ENCODE measurements around the gene MAPK8IP1.
A peak's percentile ranks its signal among the peaks of the same experiment; 100 is the strongest.

Gene MAPK8IP1

DNA sequence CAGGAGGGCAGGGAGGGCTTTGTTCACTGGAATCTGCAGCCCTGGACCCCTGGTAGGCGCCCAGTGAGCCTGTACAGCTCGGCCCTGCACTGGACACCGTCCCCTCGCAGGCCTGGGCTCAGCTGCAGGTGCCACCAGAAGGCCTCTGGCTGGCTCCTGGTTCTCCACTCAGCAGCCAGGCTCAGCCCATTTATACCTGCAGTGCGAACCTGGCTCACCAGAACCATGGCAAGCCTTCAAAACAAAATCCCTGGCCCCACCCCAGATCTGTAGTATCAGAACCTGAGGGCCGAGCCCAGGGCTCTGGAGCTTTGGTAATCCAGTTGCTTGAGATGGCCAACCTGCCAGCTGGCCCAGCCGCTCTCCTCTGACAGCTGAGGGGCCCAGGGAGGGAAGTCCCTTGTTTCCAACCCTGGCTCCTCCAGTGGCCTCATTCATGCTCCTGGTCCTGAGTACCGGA, 22.5 kb downstream of the MAPK8IP1 start:
- no peak for DNase-seq (ENCODE audit: low read depth in 2 of 3, low spot score in 1 of 3)

DNA sequence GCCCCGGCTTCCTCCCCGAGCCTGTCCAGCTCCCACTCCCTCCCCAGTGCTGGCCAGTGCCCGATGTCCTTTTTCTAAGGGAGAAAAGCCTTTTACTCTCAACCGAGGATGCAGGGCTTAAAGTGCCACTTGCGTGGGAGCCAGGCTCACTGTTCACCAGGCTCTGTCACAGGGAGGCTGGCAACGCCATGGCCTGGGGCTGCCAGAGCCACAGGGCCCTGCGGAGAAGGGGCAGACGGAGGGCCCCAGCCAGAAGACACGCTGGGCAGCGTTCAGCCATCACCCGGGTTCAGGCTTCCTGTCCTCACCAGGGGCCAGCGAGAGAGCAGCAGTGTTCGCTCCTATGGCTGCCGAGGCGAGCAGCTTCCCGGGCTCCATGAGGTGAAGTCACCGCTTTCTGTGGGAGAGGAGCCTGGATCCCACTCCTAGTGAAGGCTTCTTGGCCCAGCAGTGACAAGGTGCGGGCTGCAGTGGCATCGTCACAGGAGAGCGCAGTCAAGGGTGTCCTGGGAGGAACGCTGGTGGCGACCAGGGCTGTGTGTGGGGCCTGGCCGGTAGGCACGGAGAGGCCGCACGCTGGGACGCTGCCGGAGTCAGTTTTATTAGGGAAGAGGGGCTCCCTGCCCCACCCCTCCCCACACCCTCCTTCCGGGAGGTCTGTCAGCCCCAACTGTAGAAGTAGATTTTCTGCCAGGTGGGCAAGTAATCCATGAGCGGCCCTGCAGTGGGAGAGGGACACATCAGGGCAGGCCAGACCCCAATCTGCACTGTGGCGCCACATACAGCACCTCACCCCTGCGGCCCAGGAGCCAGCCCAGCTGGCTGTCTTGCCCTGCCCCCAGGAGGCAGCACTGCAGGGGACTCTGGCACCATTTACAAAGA, 24.4 kb downstream of the MAPK8IP1 start:
- DNase-seq (ENCODE audit: low read depth in 2 of 3, low spot score in 1 of 3) = no peak

DNA sequence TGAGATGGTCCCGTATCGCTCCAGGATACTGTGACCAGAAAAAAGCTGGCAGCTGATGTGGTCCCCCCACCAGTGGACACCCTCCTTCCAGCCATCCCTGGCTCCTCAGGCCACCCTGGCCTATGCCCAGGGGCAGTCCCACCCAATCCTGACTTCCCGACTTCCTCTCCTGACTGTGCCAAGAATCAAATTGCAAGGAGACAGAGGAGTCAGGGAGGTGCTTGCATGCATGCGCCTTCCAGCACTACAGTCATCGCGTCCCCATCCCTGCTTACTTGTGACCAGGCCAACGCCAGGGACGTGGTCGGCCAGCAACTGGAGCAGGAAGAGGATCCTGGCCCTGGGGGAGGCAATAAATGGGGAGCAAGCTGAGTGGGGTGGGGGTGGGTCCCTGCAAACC, 25.2 kb downstream of the MAPK8IP1 start:
- DNase-seq (ENCODE audit: low read depth in 2 of 3, low spot score in 1 of 3) = no peak

DNA sequence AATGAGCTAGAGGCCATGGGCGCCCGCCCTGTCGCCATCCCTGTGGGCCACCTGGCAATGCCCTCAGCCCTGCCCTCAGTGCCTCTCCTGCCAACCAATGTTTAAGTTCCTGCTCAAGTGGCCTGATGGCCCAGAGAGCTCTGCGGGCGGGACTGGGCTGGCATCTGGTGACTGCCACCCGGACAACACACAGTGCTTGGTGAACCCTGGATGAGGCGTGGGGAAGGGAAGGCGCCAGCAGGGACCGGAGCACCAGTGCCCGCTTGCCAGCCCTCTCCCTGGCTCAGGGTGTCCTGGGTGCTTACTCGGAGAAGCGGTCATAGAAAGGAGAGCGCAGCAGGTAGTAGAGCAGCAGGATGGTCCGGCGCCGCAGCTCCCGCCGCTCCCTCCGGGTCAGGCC, 28.1 kb downstream of the MAPK8IP1 start:
- no peak for DNase-seq (ENCODE audit: low read depth in 2 of 3, low spot score in 1 of 3)

DNA sequence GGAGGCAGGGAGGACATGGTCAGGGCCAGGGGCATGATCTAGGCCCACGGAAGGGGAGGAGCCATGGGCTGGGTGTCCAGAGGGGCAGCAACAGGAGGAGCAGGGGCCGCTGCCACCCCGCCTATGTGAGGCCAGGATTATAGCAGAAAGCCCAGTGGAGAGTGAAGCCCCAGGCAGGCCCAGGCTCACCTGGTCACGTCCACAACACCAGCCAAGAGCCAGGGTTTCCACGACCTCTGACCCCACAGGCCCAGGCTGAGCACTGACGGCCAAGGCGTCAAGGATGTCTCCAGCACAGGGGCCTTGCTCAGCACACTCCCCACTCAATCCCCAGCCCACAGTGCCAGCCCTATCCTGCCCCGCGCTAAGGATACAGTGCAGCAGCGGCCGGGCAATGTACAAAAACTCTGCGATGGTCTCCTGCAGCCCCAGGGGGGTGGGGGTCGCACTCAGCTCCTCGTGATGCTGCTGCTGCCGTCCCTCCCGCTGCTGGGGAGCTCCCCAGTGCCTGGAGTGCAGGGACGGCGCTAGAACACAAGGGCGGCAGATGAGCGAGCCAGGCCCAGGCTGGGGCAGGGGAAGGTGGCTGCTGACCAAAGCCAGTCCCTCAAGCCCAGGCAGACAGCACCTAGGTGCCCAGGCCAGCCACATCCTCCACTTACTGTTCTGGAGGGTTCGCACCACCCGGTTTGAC, 28.6 kb downstream of the MAPK8IP1 start:
- DNase-seq (ENCODE audit: low read depth in 2 of 3, low spot score in 1 of 3) = no peak

DNA sequence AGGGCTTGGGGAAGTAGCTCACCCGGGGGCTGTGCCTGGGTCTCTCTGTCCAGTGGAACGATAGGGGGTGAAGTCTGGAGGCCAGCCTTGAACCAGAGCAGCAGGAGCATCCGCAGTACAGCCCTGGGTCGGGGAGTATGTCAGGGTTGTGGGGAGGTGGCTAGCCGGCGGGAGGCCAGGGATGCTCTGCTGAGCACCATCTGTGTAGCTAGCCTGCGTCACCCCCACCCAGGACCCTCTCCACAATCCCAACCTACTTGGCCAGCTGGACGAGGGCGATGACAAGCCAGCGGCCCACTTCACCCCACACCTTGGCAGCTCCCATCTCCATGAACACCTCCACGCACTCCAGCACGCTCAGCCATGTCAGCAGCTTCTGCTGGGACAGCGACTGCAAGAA, 30.0 kb downstream of the MAPK8IP1 start:
- DNase-seq (ENCODE audit: low read depth in 2 of 3, low spot score in 1 of 3) = no peak

DNA sequence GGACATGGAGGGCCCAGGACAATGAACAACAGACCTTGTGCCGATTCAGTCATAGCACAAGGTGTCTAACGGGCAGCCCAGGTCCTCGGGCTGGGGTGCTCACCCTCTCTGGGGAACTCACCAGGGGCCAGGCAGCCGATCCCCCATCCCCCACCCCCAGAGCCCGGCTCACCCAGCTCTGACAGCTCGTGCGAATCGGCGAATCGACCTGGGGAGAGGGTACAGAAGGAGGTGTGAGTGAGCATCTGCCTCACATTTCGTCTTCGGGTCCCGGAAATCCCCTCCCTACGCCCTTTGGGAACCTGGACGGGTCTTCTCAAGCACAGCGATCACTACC, 31.8 kb downstream of the MAPK8IP1 start:
- DNase-seq (ENCODE audit: low read depth in 2 of 3, low spot score in 1 of 3) = no peak

DNA sequence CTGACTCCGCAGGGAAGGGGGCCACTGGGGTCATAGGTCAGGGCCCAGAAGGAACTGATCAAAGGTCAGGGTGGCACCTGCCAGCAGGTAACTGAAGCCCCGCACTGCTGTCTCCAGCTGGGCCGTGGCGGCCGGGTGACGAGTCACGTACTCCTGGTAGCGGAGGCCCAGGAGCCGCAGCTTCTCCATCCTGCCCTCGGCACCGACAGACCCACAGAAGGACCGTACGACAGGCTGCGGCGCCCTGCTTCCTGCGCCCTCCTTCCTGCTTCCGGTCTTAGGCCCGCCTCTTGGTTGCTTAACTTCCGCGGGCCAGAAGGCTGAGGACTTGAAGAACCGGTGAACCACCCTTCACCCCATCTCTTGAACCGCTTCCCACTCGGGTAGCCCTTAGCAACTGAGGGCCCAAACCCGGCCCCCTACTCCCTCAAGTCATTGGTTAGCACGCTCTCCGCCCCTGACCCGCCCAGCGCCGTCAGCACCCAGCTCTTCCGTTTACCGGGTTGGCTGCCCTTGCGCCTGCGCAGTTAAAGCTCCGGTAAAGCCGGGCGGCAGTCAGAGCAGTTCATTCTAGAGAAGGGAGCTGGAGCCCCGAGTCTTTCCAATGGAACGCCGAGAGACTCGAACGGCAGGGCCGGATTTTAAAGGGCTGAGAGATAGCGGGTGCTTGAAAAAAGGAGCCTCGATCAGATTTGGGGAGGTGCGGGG, 32.3 kb downstream of the MAPK8IP1 start, which contains the start of gene PEX16:
Gene PEX16 (minus strand): TSS at position 255 of the 708 bp plus-strand sequence. CDS start 66 bp downstream, at position 189.
- peak; percentile 85 to 94 (median 93) for DNase-seq (ENCODE audit: low read depth in 2 of 3, low spot score in 1 of 3)

DNA sequence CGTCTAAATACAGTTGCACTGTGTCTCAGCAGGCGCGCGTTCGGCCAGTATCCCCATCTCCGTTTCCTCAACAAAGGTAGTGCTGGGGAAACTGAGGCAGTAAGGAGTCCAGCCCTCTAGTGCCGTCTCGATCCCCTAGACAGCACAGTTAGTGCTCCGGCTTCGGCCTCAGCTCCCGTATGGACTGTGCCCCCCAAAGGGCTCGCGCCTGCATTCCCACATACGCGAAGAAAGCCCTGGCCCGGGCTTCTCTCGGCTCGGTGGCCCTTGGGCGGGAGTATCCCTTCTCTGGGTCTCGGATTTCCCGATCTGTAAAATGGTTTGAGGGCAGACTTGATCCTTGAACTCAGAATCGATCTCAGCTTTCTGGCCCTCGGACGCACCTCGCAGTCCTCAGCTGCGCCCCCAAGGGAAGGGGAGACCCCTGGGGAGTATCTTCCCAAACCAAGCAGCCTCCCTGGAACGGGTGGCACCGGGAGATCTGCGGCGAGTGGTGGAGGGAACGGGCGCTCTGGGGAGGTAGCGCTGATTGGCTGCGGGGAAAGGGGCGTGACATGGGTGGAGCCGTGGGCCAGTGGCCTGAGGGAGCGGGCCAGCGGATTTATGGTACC, 33.0 kb downstream of the MAPK8IP1 start:
- peak; percentile 33 to 70 (median 53) for DNase-seq (ENCODE audit: low read depth in 2 of 3, low spot score in 1 of 3)

DNA sequence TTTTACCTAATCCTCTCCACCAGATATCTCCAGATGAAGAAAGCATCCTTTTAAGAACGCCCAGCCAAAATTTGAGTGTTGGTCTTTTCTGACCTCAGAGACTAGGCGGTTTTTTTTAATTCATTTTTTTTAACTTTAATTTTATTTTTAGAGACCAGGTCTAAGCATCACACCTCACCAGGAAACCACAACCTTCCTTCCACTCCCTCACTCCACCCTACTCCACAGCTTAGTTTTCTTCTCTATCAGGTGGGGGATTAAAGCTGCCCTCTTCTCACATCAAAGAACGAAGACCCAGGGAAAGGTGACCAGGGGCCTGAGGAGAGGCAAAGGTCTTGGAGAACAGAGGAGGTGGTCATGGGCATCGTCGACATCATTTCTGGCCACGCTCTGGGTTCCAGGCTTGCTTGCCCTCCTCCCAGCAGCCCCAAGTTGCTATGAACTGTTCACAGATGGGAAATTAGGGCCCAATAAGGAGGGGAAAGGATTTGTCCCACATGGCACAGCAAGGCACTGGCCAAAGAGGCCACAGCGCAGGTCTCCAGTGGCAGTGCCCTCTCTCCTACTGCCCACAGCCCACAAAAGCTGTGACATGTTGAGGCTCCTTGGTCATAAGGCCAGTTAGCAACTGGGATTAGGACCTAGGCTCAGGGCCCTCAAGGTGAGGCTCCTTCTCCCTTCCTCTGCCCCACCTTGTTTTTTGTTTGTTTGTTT, 33.7 kb downstream of the MAPK8IP1 start:
- no peak for DNase-seq (ENCODE audit: low read depth in 2 of 3, low spot score in 1 of 3)

DNA sequence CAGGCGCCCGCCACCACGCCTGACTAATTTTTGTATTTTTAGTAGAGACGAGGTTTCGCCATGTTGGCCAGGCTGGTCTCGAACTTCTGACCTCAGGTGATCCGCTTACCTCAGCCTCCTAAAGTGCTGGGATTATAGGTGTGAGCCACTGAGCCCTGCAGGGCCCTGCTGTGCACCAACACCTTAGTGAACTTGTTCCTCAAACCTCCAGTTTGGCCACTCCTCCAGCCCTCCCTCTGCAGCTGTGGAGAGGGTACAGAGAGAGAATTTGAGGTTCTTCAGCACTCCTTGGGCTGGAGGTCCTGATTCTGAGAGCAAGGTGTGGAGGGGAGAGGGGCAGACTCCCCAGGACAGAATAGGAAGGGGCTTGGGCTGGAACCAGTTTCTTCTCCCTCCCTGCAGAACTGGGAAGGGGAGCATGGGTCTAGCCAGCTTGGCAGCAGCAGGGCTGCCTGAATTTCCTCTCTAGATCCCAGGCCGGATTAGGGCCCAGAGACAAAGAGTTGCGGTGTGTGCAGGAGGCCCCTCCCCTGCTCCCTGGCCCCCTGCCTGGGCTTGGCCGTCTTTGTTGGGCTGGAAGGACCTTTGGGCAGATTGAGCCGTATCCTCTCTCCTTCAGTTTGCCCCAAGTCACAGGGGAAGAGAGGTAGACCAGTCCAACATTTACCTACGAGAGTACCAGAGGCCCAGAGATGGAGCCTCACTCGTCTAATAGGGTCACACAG, 34.5 kb downstream of the MAPK8IP1 start:
- no peak for DNase-seq (ENCODE audit: low read depth in 2 of 3, low spot score in 1 of 3)

DNA sequence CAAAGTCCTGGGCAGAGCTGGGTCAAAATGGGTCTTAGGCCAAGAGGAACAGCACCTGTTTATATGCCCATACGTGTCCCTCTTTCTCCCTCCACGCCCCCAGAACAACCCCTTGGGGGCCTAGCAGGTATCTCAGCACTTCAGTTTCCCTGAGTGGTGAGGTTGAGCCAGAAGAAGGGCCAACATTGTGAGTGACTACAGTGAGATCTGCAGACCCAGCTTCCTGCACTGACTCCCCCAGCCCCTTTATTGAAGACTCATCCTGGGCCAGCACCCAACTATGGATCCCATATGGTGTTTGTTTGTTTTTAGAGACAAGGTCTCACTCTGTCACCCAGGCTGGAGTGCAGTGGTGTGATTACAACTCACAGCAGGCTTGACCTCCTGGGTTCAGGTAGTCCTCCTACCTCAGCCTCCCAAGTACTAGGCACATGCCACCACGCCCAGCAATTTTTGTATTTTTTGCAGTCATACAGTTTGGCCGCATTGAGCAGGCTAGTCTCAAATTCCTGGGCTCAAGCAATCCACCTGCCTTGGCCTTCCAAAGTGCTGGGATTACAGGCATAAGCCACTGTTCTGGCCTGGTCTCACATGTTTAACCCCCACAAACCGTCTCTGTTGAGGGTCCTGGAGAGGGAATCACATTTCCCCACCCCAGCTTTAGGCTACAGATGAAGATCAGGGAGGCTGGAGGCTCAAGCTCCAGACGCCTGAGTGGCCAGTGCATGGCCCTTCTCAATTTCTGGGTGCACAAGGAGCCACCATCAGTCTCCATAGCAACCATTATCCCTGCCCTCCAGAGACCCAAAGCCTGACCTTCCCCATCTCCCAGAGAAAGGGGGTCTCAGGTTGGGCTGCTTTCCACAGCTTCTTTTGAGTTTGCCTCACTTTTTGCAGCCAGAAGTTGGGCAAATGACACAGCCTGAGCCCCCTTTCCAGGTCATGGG, 35.4 kb downstream of the MAPK8IP1 start:
- DNase-seq (ENCODE audit: low read depth in 2 of 3, low spot score in 1 of 3) = no peak

DNA sequence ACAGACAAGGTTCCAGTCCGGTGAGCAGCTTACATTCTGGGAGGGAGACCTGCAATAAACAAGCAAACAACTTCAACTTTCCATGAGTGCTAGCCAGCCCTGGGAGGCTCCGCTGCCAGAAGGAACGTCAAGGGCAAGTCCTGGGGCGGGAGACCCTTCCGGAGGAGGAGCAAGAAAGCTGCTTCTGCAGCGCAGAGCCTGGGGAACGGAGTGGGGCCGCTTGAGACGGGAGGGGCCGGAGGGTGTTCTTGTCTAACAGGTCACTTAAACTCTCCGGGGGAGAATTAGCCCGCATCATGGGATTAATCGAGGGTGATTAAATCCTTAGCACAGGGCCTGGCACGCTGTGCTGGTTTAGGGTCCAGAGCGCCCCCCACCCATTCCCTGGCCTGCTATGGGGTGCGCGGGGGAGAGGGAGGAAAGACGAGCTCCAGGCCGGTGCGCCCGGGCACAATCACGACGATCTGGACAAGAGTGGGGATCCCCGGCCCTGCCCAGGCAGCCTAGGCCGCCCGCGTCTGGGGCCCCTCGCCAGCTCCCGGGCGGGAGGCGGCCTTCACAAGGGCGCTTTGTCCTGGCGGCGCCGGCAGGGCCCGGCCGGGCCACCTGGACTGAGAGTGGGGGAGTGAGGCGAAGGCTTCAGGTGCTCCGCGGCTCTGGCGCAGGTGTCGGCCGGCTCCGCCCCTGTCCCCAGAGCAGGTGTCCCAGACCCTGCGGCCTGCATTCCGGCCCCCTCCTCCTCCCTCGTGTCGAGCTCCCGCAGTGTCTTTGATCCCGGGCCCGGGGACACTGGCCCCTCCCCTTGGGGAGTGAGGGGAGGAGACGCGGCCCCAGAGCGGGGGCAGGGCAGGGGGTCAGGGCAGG, 36.3 kb downstream of the MAPK8IP1 start:
- DNase-seq (ENCODE audit: low read depth in 2 of 3, low spot score in 1 of 3) = no peak

DNA sequence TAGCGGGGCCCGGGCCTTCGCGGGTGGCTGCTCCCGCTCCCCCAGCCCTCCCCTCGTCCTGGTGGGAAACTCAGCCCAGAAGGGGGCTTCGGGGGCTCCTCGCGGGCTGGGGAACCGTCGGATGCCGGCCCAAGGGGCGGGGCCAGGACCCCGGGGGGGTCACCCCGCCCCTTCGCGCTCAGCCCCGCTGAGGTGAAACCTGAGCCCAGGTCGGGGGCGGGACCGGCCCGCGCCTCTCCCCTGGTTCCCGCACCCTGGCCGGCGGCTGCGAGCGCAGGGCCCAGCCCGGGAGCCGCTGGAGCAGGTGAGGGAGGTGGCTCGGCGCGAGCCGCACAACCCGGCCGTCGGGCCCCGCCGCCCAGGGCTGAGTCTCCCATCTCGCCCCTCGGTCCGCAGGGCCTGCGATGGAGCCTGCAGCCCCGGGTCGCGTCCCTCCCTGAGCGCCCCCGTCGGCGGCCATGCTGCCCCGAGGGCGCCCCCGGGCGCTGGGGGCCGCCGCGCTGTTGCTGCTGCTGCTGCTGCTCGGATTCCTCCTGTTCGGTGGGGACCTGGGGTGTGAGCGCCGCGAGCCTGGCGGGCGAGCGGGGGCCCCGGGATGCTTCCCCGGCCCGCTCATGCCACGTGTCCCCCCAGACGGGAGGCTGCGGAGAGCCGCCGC, 37.1 kb downstream of the MAPK8IP1 start, which contains the start of gene LARGE2:
Gene LARGE2 (plus strand): TSS at position 232 of the 658 bp plus-strand sequence. CDS start 227 bp downstream, at position 459.
- no peak for DNase-seq (ENCODE audit: low read depth in 2 of 3, low spot score in 1 of 3)

DNA sequence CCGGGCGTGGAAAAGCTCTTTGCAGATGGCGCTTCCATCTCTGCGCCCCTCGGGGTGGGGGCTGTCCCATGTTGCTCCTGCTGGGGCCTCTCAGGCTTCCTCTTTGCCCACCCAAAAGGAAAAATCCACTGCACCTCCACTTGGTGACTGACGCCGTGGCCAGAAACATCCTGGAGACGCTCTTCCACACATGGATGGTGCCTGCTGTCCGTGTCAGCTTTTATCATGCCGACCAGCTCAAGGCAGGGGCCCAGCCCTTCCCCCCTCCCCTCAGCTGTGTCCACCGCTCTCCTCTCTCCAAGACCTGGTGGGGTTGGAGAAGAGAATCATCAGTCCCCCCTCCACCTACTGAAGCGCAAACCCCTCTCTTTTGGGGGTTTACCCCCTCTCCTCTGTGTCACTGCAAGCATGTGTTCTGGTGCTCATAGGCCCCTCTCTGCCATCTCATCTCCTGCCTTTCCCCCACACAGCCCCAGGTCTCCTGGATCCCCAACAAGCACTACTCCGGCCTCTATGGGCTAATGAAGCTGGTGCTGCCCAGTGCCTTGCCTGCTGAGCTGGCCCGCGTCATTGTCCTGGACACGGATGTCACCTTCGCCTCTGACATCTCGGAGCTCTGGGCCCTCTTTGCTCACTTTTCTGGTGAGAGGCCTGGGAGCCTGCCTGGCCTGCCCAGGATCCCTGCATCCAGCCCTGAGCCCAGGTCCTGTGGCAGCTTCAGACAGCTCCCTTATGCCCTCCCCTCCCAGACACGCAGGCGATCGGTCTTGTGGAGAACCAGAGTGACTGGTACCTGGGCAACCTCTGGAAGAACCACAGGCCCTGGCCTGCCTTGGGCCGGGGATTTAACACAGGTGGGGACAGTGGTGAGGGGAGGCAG, 38.8 kb downstream of the MAPK8IP1 start:
- no peak for DNase-seq (ENCODE audit: low read depth in 2 of 3, low spot score in 1 of 3)

DNA sequence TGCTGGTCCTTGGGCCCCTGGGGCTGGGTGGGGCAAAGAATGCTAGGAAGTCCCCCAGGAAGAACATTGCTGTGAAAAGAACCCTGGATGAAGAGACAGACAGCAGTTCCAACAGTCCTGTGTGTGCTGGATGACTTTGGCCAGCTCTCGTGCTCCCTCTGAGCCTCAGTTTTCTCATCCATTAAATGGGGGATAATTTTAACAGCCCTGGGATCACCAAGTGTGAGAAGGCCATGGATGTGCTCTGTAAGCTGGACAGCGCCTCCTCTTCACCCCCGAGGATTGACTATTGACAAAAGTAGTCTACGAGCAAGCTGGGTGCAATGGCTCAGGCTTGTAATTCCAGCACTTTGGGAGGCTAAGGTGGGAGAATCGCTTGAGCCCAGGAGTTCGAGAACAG, 39.5 kb downstream of the MAPK8IP1 start:
- no peak for DNase-seq (ENCODE audit: low read depth in 2 of 3, low spot score in 1 of 3)

Measured in stimulated activated CD4-positive, alpha-beta T cell treated with anti-CD3 and anti-CD28 coated beads, Interleukin-12 subunit alpha, Interleukin-12 subunit beta, amount 100 ng/mL, for 48 hours (primary cell).